HCT116 (cell line): ENCODE results near the gene SUPT5H. TPM values are rescaled to one million over a fixed set of nuclear protein-coding genes. Genes with fewer than 3 reads are reported as not detected.

Source experiments
- ATAC-seq: fragments of 200-7000 bp; cut with Tn5 transposase; 2 replicates; pipeline ENCODE4 v1.9.1; 2020; ENCODE audit warnings: mild to moderate bottlenecking, moderate library complexity
- BruUV-seq: library from RNA; stranded (reverse); fragments of 400-500 nt; replicated peaks from 2 replicates; lab custom pipeline; 2021; lab: Mats Ljungman, UMichigan
- CTCF ChIA-PET: fragments of 300-600 bp; sonication (Branson Sonifier 250); formaldehyde crosslinking; loops from one replicate; lab custom pipeline; 2021; ENCODE audit warnings: antibody characterized with exemption; lab: Charles Lee
- POLR2A ChIA-PET: fragments of 300-600, 350-600 bp; sonication (Branson Sonifier 250); formaldehyde crosslinking; loops from one replicate; lab custom pipeline; 2021; ENCODE audit warnings: antibody characterized with exemption; lab: Charles Lee
- RAD21 ChIA-PET, 2 experiments: fragments of 300-600 bp; sonication (Branson Sonifier 250); formaldehyde crosslinking; loops; one replicate each; lab custom pipeline; 2023; ENCODE audit warnings: low total read pairs in 2 of 2; ENCODE audit not compliant: uncharacterized antibody in 2 of 2, unreplicated experiment in 2 of 2, low non-redundant PET in 1 of 2; lab: Charles Lee
- DNase-seq: peaks from one replicate; pipeline ENCODE4 v3.0.0-alpha.2; 2010; ENCODE audit warnings: low read depth, low spot score
- H2AFZ ChIP-seq: fragments of 200-600 bp; shearing (Covaris generic), sonication (generic); 2 replicates; pipeline ENCODE4 v1.6.1; 2017; ENCODE audit warnings: low read depth, mixed run types, mixed read lengths, antibody characterized with exemption, low read length; ENCODE audit not compliant: poor library complexity, severe bottlenecking
- H3K27ac ChIP-seq: 2 replicates; pipeline ENCODE4 v1.5.1; 2012; ENCODE audit warnings: low read depth, low read length
- H3K27me3 ChIP-seq: fragments of 200-600 bp; sonication (generic); 2 replicates; pipeline ENCODE4 v1.6.1; 2016; ENCODE audit warnings: mixed run types, low read length, mixed read lengths; ENCODE audit not compliant: insufficient read depth
- H3K36me3 ChIP-seq, 2 experiments: fragments of 200-500 bp in 1 of 2; fragments of 200-600 bp in 1 of 2; sonication (Bioruptor generic) in 1 of 2; sonication (generic) in 1 of 2; 2 replicates each; pipeline versions ENCODE4 v1.5.1 to v1.6.1; 2014 to 2016; ENCODE audit warnings: low read length in 2 of 2, inconsistent platforms in 1 of 2, mixed read lengths in 1 of 2, mixed run types in 1 of 2; ENCODE audit not compliant: insufficient read depth in 2 of 2, control insufficient read depth in 1 of 2
- H3K4me1 ChIP-seq, 2 experiments: fragments of 200-600 bp in 1 of 2; sonication (generic) in 1 of 2; 2 replicates each; pipeline versions ENCODE4 v1.5.1 to v1.6.1; 2012 to 2017; ENCODE audit warnings: low read length in 2 of 2, inconsistent platforms in 1 of 2, mild to moderate bottlenecking in 1 of 2, mixed read lengths in 1 of 2, mixed run types in 1 of 2, moderate library complexity in 1 of 2; ENCODE audit not compliant: insufficient read depth in 2 of 2, control insufficient read depth in 1 of 2
- H3K4me2 ChIP-seq: fragments of 200-600 bp; sonication (generic); 2 replicates; pipeline ENCODE4 v1.6.1; 2017; ENCODE audit warnings: mixed run types, low read length, mixed read lengths
- H3K4me3 ChIP-seq, 2 experiments: fragments of 200-600 bp in 1 of 2; sonication (generic) in 1 of 2; replicated peaks in 1 of 2; 2 replicates each; pipeline ENCODE4 v1.5.1; 2011 to 2016; ENCODE audit warnings: low read length in 2 of 2, control low read depth in 1 of 2, low read depth in 1 of 2, mild to moderate bottlenecking in 1 of 2, mixed read lengths in 1 of 2, mixed run types in 1 of 2
- H3K79me2 ChIP-seq: fragments of 200-600 bp; sonication (generic); 2 replicates; pipeline ENCODE4 v1.6.1; 2017; ENCODE audit warnings: mild to moderate bottlenecking, mixed run types, low read length, moderate library complexity, mixed read lengths; ENCODE audit not compliant: insufficient read depth
- H3K9ac ChIP-seq: fragments of 200-600 bp; sonication (generic); 2 replicates; pipeline ENCODE4 v1.6.1; 2016; ENCODE audit warnings: low read length, mixed read lengths
- H3K9me2 ChIP-seq: fragments of 200-600 bp; sonication (generic), shearing (Covaris generic); 2 replicates; pipeline ENCODE4 v1.6.1; 2017; ENCODE audit warnings: mixed run types, mild to moderate bottlenecking, moderate library complexity; ENCODE audit not compliant: insufficient read depth
- H3K9me3 ChIP-seq, 2 experiments: fragments of 200-500 bp in 1 of 2; fragments of 200-600 bp in 1 of 2; sonication (Bioruptor generic) in 1 of 2; sonication (generic) in 1 of 2; 2 replicates each; pipeline ENCODE4 v1.6.1; 2014 to 2017; ENCODE audit warnings: low read length in 2 of 2, mixed read lengths in 2 of 2, inconsistent platforms in 1 of 2, low read depth in 1 of 2, mild to moderate bottlenecking in 1 of 2, mixed run types in 1 of 2, moderate library complexity in 1 of 2; ENCODE audit not compliant: control insufficient read depth in 1 of 2, insufficient read depth in 1 of 2
- H4K20me1 ChIP-seq: fragments of 200-600 bp; sonication (generic), shearing (Covaris generic); 2 replicates; pipeline ENCODE4 v1.6.1; 2017; ENCODE audit warnings: mixed run types, mild to moderate bottlenecking, moderate library complexity; ENCODE audit not compliant: insufficient read depth
- ATF3 ChIP-seq: IDR thresholded peaks from 2 replicates; pipeline ENCODE4 v1.6.1; 2012
- CBX3 ChIP-seq: IDR thresholded peaks from 2 replicates; pipeline ENCODE4 v1.6.1; 2012; ENCODE audit warnings: low read depth
- CTCF ChIP-seq, 3 experiments: fragments of 200-600 bp in 1 of 3; sonication (generic) in 1 of 3; IDR thresholded peaks in 2 of 3; conservative IDR thresholded peaks in 1 of 3; 2 replicates each; pipeline ENCODE4 v1.5.1; 2012 to 2017; ENCODE audit warnings: low read depth in 2 of 3, low read length in 2 of 3, antibody characterized with exemption in 1 of 3, borderline replicate concordance in 1 of 3, control low read depth in 1 of 3, mild to moderate bottlenecking in 1 of 3, mixed read lengths in 1 of 3, mixed run types in 1 of 3, moderate library complexity in 1 of 3; ENCODE audit not compliant: insufficient read depth in 1 of 3
- ELF1 ChIP-seq: IDR thresholded peaks from 2 replicates; pipeline ENCODE4 v1.6.1; 2012; ENCODE audit warnings: low read depth, borderline replicate concordance
- EZH2 ChIP-seq: fragments of 200-600 bp; sonication (generic); IDR thresholded peaks from 2 replicates; pipeline ENCODE4 v1.6.1; 2017; ENCODE audit warnings: antibody characterized with exemption, mixed run types
- FOSL1 ChIP-seq: IDR thresholded peaks from 2 replicates; pipeline ENCODE4 v1.6.1; 2012; ENCODE audit warnings: low read depth
- JUND ChIP-seq: IDR thresholded peaks from 2 replicates; pipeline ENCODE4 v1.6.1; 2012
- MAX ChIP-seq: IDR thresholded peaks from 2 replicates; pipeline ENCODE4 v1.6.1; 2012
- REST ChIP-seq: IDR thresholded peaks from 2 replicates; pipeline ENCODE4 v1.6.1; 2012; ENCODE audit warnings: low read depth
- SP1 ChIP-seq: IDR thresholded peaks from 2 replicates; pipeline ENCODE4 v1.6.1; 2012; ENCODE audit warnings: low read depth
- SRF ChIP-seq: IDR thresholded peaks from 2 replicates; pipeline ENCODE4 v1.6.1; 2012; ENCODE audit warnings: low read depth
- TCF7L2 ChIP-seq: IDR thresholded peaks from 2 replicates; pipeline ENCODE4 v1.7.0; 2011; ENCODE audit warnings: borderline replicate concordance, inconsistent platforms; ENCODE audit not compliant: insufficient read depth, insufficient read length; ENCODE audit errors: extremely low read depth
- ZNF274 ChIP-seq: fragments of 200-500 bp; sonication (Bioruptor generic); IDR thresholded peaks from 2 replicates; pipeline ENCODE4 v1.6.1; 2014; ENCODE audit warnings: mild to moderate bottlenecking, low read depth, low read length, inconsistent platforms
- intact Hi-C: fragments of 100-400 bp; cut with micrococcal nuclease; formaldehyde crosslinking; loops from 2 replicates; pipeline ENCODE4 v1.10.0; 2022
- total RNA-seq: library from RNA; stranded (reverse); gene quantifications from one replicate; pipeline ENCODE4 v1.2.1, GENCODE V29; 2021; ENCODE audit not compliant: unreplicated experiment

Gene SUPT5H
- total RNA-seq, 1 experiment from 2014 or later: 120 TPM

- no peak for ATAC-seq
- H3K9me2 ChIP-seq: no peaks in the 10 kb centered on the region
- no peak overlapping the region for H3K4me2 ChIP-seq
- TF ChIP-seq CBX3: no peak
- TF ChIP-seq SRF: no peak
- no peak for TF ChIP-seq ELF1
- TF ChIP-seq, all 23 proteins: peak for 0
- Histone ChIP-seq H3K4me1 (no peaks in the 10 kb centered on the region), H3K9me3 (no peaks in the 10 kb centered on the region), H3K9ac (no peak overlapping the region), H3K27me3 (no peaks in the 10 kb centered on the region), H3K36me3 (no peaks in the 10 kb centered on the region), H3K27ac (no peak overlapping the region), H3K4me3 (no peak overlapping the region), H2AFZ (no peak overlapping the region), H3K79me2 (no peaks in the 10 kb centered on the region), H4K20me1 (no peaks in the 10 kb centered on the region)
- CTCF ChIA-PET: no interaction called here
- no TSS peak for BruUV-seq
- RAD21 ChIA-PET: no interaction called here
- no peak for DNase-seq
- intact Hi-C loops: no loop called here
- POLR2A ChIA-PET: no interaction called here
Observed at GRCh38 chr19:39508629-39509028, 63.2 kb downstream of the SUPT5H start.

GRCh38 chr19:39509233-39509632 is 63.9 kb downstream of the SUPT5H start:
- H3K4me3 ChIP-seq: no peak overlapping the region
- TF ChIP-seq EZH2 (no peak), REST (no peak), CBX3 (no peak), FOSL1 (no peak), JUND (no peak), ELF1 (no peak), MAX (no peak), ZNF274 (no peak), TCF7L2 (no peak), ATF3 (no peak), SP1 (no peak), CTCF (IDR thresholded peaks at IDR 0.05 in 2 of 3, conservative IDR thresholded peaks at IDR 0.05 in 1 of 3; ENCODE audit: borderline replicate concordance in 1 of 3, insufficient read depth in 1 of 3, low read depth in 2 of 3, low read length in 2 of 3) (no peak)
- no peaks in the 10 kb centered on the region for H3K27me3 ChIP-seq
- H3K79me2 ChIP-seq: no peaks in the 10 kb centered on the region
- H2AFZ ChIP-seq: no peak overlapping the region
- no peak overlapping the region for H3K9ac ChIP-seq
- no peaks in the 10 kb centered on the region for H4K20me1 ChIP-seq
- ChIA-PET RAD21 (no interaction called here), CTCF (no interaction called here), POLR2A (no interaction called here)
- H3K4me2 ChIP-seq: no peak overlapping the region
- DNase-seq: no peak
- no peaks in the 10 kb centered on the region for H3K4me1 ChIP-seq
- H3K9me3 ChIP-seq: no peaks in the 10 kb centered on the region
- no TSS peak for BruUV-seq
- no peaks in the 10 kb centered on the region for H3K9me2 ChIP-seq
- intact Hi-C loops: no loop called here
- no peak overlapping the region for H3K27ac ChIP-seq
- no peak for ATAC-seq
- H3K36me3 ChIP-seq: no peaks in the 10 kb centered on the region
